CD4-positive, alpha-beta T cell (primary cell): ENCODE measurements around the gene PRDM16. TPM values are rescaled to one million over a fixed set of nuclear protein-coding genes. Genes with fewer than 3 reads are reported as not detected.

ENCODE experiments used
- ATAC-seq: fragments of 200-7000 bp; cut with Tn5 transposase; one replicate; pipeline ENCODE4 v1.10.0; 2022; ENCODE audit warnings: mild to moderate bottlenecking; ENCODE audit not compliant: poor library complexity
- CTCF ChIA-PET: fragments of 350-600 bp; sonication (Branson Sonifier 250); formaldehyde crosslinking; loops from one replicate; lab custom pipeline; 2021; ENCODE audit warnings: antibody characterized with exemption, inconsistent platforms; lab: Charles Lee
- POLR2A ChIA-PET: fragments of 350-600 bp; sonication (Branson Sonifier 250); formaldehyde crosslinking; loops from one replicate; lab custom pipeline; 2021; ENCODE audit warnings: antibody characterized with exemption, inconsistent platforms; lab: Charles Lee
- DNase-seq, 14 experiments: peaks; one replicate each; pipeline ENCODE4 v3.0.0-alpha.2; 2013 to 2020; ENCODE audit warnings: mixed read lengths in 2 of 14
- H3K27ac ChIP-seq, 2 donors: one replicate each; pipeline versions ENCODE4 v1.5.1 to v1.7.0; 2013; ENCODE audit warnings: low read length in 2 of 2, low read depth in 1 of 2, mild to moderate bottlenecking in 1 of 2
- H3K27me3 ChIP-seq, 2 experiments: 1 replicate in 1 of 2; 2 replicates in 1 of 2; pipeline versions ENCODE4 v1.6.1 to v1.7.0; 2013; ENCODE audit warnings: low read length in 2 of 2, control low read depth in 1 of 2, mild to moderate bottlenecking in 1 of 2, moderate library complexity in 1 of 2; ENCODE audit not compliant: insufficient read depth in 2 of 2, control insufficient read depth in 1 of 2
- H3K36me3 ChIP-seq: one replicate; pipeline ENCODE4 v1.6.1; 2013; ENCODE audit warnings: low read length, control low read depth; ENCODE audit not compliant: insufficient read depth
- H3K4me1 ChIP-seq: one replicate; pipeline ENCODE4 v1.6.1; 2013; ENCODE audit warnings: low read length, control low read depth; ENCODE audit not compliant: insufficient read depth
- H3K4me3 ChIP-seq: one replicate; pipeline ENCODE4 v1.5.1; 2013; ENCODE audit warnings: mild to moderate bottlenecking, low read length, moderate library complexity
- H3K9me3 ChIP-seq, 2 experiments: 1 replicate in 1 of 2; 2 replicates in 1 of 2; pipeline versions ENCODE4 v1.6.1 to v1.7.0; 2013; ENCODE audit warnings: low read length in 2 of 2, mild to moderate bottlenecking in 2 of 2, control low read depth in 1 of 2, moderate library complexity in 1 of 2; ENCODE audit not compliant: control insufficient read depth in 1 of 2, insufficient read depth in 1 of 2
- H3K27ac Mint-ChIP-seq: one replicate; pipeline ENCODE4 v1.8.0; 2020; ENCODE audit warnings: mixed read lengths
- H3K27me3 Mint-ChIP-seq: one replicate; pipeline ENCODE4 v1.8.0; 2021; ENCODE audit warnings: mixed read lengths
- H3K36me3 Mint-ChIP-seq: one replicate; pipeline ENCODE4 v1.8.0; 2021; ENCODE audit warnings: low read depth, mixed read lengths
- H3K4me1 Mint-ChIP-seq: one replicate; pipeline ENCODE4 v1.8.0; 2021; ENCODE audit warnings: low read depth, mixed read lengths
- H3K4me3 Mint-ChIP-seq: one replicate; pipeline ENCODE4 v1.8.0; 2020; ENCODE audit warnings: mild to moderate bottlenecking, mixed read lengths
- H3K9me3 Mint-ChIP-seq: one replicate; pipeline ENCODE4 v1.8.0; 2020; ENCODE audit warnings: mixed read lengths
- intact Hi-C, 2 experiments: fragments of 100-400 bp; cut with DNase I in 1 of 2; cut with micrococcal nuclease in 1 of 2; formaldehyde crosslinking; loops; one replicate each; pipeline versions ENCODE4 v1.15.1 to v1.9.0; 2023 to 2025; cut with DNase I, micrococcal nuclease
- total RNA-seq, 174 experiments: library from RNA in 2 of 174; stranded (reverse) in 2 of 174; gene quantifications; one replicate each; pipeline ENCODE4 v1.2.3 and lab custom pipeline; 2021 to 2026
- TF ChIP-seq, protein P1 (sequence below): fragments of 200-600 bp; IDR thresholded peaks from one replicate; pipeline ENCODE4 v1.8.0; 2022; ENCODE audit warnings: antibody characterized with exemption, mild to moderate bottlenecking

PRDM16 gene
- total RNA-seq, 2 experiments from 2014 or later: not detected

DNA sequence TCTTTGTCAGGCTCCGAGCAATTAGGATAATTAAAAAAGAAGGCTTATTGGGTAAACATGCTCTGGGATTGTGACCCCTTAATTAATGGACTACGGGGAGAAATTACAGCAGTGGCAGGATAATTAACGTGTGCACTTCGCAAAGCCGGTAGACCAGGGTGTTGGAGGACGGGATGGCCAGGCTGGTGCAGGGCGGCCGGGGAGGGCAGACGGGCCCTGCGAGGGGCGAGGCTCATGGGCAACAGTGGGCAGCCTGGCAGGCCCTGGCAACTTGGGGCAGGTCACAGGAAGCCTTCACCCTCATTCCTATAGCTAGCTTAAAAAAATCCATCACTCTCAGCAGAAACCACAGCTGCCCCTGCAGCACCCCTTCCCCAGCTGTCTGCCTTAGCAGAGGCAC is 199.3 kb downstream of the PRDM16 start:
- H3K4me3 ChIP-seq: no peak overlapping the region
- no peaks in the 10 kb centered on the region for H3K9me3 ChIP-seq
- Mint-ChIP-seq H3K9me3 (no peaks in the 10 kb centered on the region), H3K36me3 (no peaks in the 10 kb centered on the region), H3K4me3 (no peak overlapping the region), H3K27me3 (peaks cover 4% of the 10 kb centered on the region), H3K4me1 (no peaks in the 10 kb centered on the region), H3K27ac (no peak overlapping the region)
- no peaks in the 10 kb centered on the region for H3K36me3 ChIP-seq
- H3K27me3 ChIP-seq: peaks cover 3 to 6% of the 10 kb centered on the region in 2 experiments
- TF ChIP-seq, protein P1, sequence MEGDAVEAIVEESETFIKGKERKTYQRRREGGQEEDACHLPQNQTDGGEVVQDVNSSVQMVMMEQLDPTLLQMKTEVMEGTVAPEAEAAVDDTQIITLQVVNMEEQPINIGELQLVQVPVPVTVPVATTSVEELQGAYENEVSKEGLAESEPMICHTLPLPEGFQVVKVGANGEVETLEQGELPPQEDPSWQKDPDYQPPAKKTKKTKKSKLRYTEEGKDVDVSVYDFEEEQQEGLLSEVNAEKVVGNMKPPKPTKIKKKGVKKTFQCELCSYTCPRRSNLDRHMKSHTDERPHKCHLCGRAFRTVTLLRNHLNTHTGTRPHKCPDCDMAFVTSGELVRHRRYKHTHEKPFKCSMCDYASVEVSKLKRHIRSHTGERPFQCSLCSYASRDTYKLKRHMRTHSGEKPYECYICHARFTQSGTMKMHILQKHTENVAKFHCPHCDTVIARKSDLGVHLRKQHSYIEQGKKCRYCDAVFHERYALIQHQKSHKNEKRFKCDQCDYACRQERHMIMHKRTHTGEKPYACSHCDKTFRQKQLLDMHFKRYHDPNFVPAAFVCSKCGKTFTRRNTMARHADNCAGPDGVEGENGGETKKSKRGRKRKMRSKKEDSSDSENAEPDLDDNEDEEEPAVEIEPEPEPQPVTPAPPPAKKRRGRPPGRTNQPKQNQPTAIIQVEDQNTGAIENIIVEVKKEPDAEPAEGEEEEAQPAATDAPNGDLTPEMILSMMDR: no peak
- POLR2A ChIA-PET: no interaction called here
- no peak overlapping the region for H3K27ac ChIP-seq
- CTCF ChIA-PET: no interaction called here
- intact Hi-C loops: no loop called here
- no peaks in the 10 kb centered on the region for H3K4me1 ChIP-seq
- ATAC-seq: no peak
- DNase-seq: no peak

DNA sequence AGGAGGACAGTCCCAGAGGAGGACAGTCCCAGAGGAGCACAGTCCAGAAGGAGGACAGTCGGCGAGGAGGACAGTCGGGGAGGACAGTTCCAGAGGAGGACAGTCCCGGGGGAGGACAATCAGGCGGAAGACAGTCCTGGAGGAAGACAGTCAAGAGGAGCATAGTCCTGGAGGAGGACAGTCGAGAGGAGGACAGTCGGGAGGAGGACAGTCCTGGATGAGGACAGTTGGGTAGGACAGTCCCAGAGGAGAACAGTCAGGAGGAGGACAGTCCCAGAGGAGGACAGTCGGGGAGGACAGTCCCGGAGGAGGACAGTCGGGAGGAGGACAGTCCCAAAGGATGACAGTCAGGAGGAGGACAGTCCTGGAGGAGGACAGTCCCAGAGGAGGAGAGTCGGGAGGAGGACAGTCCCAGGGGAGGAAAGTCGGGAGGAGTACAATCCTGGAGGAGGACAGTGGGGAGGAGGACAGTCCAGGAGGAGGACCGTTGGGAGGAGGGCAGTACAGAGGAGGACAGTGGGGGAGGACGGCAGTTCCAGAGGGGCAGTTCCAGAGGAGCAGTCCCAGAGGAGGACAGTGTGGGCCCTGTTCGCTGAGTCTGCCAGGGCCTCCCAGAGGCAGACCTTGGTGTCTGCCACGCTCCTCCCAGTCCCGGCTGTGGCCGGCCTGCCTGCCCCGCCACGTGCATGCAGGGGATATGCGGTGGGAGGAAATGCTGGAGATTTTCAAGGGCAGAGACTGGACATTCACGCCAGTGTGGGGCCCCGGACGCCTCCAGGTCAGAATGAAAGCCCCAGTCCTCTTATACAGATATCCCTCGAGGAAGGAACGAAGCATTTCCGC is 201.6 kb downstream of the PRDM16 start:
- H3K27ac ChIP-seq: no peak overlapping the region
- H3K27me3 Mint-ChIP-seq: no peaks in the 10 kb centered on the region
- TF ChIP-seq, protein P1: no peak
- no peak for ATAC-seq
- H3K36me3 Mint-ChIP-seq: no peaks in the 10 kb centered on the region
- POLR2A ChIA-PET: no interaction called here
- no peaks in the 10 kb centered on the region for H3K9me3 ChIP-seq
- intact Hi-C loops: no loop called here
- peaks cover 0 to 2% of the 10 kb centered on the region in 2 experiments for H3K27me3 ChIP-seq
- H3K4me3 ChIP-seq: no peak overlapping the region
- H3K36me3 ChIP-seq: no peaks in the 10 kb centered on the region
- no peak overlapping the region for H3K4me3 Mint-ChIP-seq
- no peaks in the 10 kb centered on the region for H3K4me1 ChIP-seq
- CTCF ChIA-PET: no interaction called here
- no peaks in the 10 kb centered on the region for H3K9me3 Mint-ChIP-seq
- no peaks in the 10 kb centered on the region for H3K4me1 Mint-ChIP-seq
- no peak for DNase-seq
- no peak overlapping the region for H3K27ac Mint-ChIP-seq

DNA sequence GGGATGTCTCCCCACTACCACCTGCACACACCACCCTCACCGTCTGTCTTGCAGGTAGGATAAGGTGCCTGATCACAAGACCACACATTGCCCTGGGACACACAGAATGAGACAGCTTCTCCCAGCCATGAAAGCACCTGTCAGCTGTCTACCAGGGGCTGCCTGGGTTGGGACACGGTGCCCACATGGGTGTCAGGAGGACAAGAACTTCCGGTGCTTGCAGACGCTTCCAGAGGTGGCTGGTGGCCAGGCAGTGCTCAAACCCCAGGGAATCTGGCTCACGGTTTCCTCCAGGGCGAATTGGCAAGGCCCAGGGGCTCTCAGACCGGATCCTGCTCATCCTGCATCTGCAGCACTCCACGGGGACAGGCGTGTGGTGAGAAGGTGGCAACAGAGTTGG is 202.9 kb downstream of the PRDM16 start:
- DNase-seq: no peak
- CTCF ChIA-PET: no interaction called here
- no peaks in the 10 kb centered on the region for H3K4me1 ChIP-seq
- H3K4me3 ChIP-seq: no peak overlapping the region
- ATAC-seq: no peak
- POLR2A ChIA-PET: no interaction called here
- no peaks in the 10 kb centered on the region for H3K27me3 Mint-ChIP-seq
- H3K36me3 Mint-ChIP-seq: no peaks in the 10 kb centered on the region
- intact Hi-C loops: no loop called here
- no peak overlapping the region for H3K27ac Mint-ChIP-seq
- H3K4me1 Mint-ChIP-seq: no peaks in the 10 kb centered on the region
- H3K4me3 Mint-ChIP-seq: no peak overlapping the region
- H3K9me3 ChIP-seq: no peaks in the 10 kb centered on the region
- no peak overlapping the region for H3K27ac ChIP-seq
- H3K36me3 ChIP-seq: no peaks in the 10 kb centered on the region
- peaks cover 0 to 2% of the 10 kb centered on the region in 2 experiments for H3K27me3 ChIP-seq
- TF ChIP-seq, protein P1: no peak
- no peaks in the 10 kb centered on the region for H3K9me3 Mint-ChIP-seq
